GM12878 (cell line): ENCODE results near the gene ZNF496. TPM values are rescaled to one million over a fixed set of nuclear protein-coding genes. Genes with fewer than 3 reads are reported as not detected.

Experiments used
- BCL11A ChIP-seq: IDR thresholded peaks from 2 replicates; pipeline ENCODE4 v1.6.1; 2011; ENCODE audit warnings: low read depth, low read length
- CUX1 ChIP-seq: IDR thresholded peaks from 2 replicates; pipeline ENCODE4 v1.6.1; 2012; ENCODE audit warnings: improper control_type of control experiment, low read depth, low read length; ENCODE audit not compliant: insufficient replicate concordance
- E2F4 ChIP-seq: IDR thresholded peaks from 2 replicates; pipeline ENCODE4 v1.6.1; 2012; ENCODE audit warnings: low read depth, low read length, improper control_type of control experiment
- SMAD5 ChIP-seq: IDR thresholded peaks from 2 replicates; pipeline ENCODE4 v1.6.1; 2016; ENCODE audit warnings: antibody characterized with exemption, low read depth
- SP1 ChIP-seq: IDR thresholded peaks from one replicate; pipeline ENCODE4 v1.6.1; 2011; ENCODE audit warnings: low read depth, low read length
- STAT1 ChIP-seq: fragments of 450-650 bp; conservative IDR thresholded peaks from 2 replicates; pipeline ENCODE4 v1.6.1; 2014; ENCODE audit warnings: antibody characterized with exemption, mild to moderate bottlenecking
- TCF12 ChIP-seq: IDR thresholded peaks from 2 replicates; pipeline ENCODE4 v1.6.1; 2011; ENCODE audit warnings: low read depth, mild to moderate bottlenecking, low read length
- WRNIP1 ChIP-seq: IDR thresholded peaks from 2 replicates; pipeline ENCODE4 v1.6.1; 2011; ENCODE audit warnings: low read depth, low read length, improper control_type of control experiment, borderline replicate concordance
- polyA plus RNA-seq, 11 experiments: library from polyadenylated mRNA; depleted of rRNA in 4 of 11; unstranded in 6 of 11; stranded (reverse) in 5 of 11; fragments of >200 nt; fragmentation: Nextera tagmentation in 4 of 11; fragmentation: Illumina TruSeq in 1 of 11; extraction: Ambion mirVana in 4 of 11; extraction: Trizol in 1 of 11; gene quantifications; 1 replicate in 1 of 11; 2 replicates in 10 of 11; pipeline versions ENCODE4 v1.2.1 to v1.2.3, GENCODE V29; 2011 to 2016; ENCODE audit warnings: inconsistent platforms in 2 of 11, missing spikeins in 2 of 11, low read depth in 1 of 11
- total RNA-seq, 4 experiments: library from RNA; depleted of rRNA in 3 of 4; stranded (reverse); fragments of >200 nt in 3 of 4; fragmentation: Illumina TruSeq in 1 of 4; extraction: Trizol in 1 of 4; gene quantifications; 2 replicates each; pipeline versions ENCODE4 v1.2.1 to v1.2.3, GENCODE V29; 2013 to 2021

ZNF496 gene
- total and polyA plus RNA-seq, 10 of the 15 experiments (the other 5 are each of a cell fraction or from before 2014, with no cell fraction given) = 1.6 to 26.4 (median 12.5) TPM

- TF ChIP-seq CUX1 (no peak), WRNIP1 (no peak), SP1 (no peak), TCF12 (no peak), SMAD5 (no peak), BCL11A (no peak), STAT1 (no peak), E2F4 (no peak)
These were observed 63.1 kb downstream of the ZNF496 start (continued) for GRCh38 chr1:247268390-247269045.
